ENCODE measurements around the gene RBMS3.
"Not testable (repeated sequence)": the region's sequence is repeated elsewhere in the genome, so short reads cannot be mapped to it uniquely, and the experiment has no call there.

RBMS3 gene

DNA sequence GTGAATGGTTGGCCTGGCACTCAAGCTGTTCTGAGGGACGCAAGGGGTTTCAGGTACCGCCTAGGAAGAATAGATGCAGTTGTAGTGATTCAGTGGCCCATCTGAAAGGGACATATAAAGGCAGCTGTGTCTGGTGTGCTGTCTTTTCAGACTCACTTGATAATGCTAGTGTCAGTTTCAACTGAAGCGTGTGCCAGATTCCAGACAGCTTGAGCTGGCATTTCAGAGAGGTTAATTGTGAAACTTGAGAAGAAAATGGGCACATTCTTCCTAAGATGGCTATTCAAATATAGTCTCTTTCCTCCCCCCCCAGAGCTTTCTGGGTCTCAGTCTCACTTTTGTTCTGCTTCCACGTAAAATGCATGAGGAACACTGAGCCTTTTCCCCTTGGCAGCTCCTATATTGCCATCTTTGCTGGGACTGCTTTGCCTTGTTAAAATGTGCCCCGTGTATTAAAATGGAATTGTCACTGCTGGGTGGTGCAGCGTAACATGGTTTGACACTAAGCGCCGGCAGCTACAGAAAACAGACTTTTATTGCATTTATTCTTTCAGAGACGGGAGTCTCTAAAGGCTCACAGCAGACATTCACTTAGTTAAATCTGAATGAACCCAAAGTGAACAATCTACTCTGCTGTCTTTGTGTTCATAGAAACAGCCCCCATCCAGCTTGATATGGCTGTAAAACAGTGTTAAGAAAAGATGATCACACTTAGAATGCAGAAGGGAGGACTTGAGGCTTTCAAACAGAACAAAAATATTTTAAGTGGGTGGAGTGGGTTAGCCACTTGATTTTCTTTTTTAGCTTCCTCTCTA is 478.7 kb downstream of the RBMS3 start:
- no peak for DNase-seq (ENCODE audit: low read depth in 2 of 3, low spot score in 2 of 3)

DNA sequence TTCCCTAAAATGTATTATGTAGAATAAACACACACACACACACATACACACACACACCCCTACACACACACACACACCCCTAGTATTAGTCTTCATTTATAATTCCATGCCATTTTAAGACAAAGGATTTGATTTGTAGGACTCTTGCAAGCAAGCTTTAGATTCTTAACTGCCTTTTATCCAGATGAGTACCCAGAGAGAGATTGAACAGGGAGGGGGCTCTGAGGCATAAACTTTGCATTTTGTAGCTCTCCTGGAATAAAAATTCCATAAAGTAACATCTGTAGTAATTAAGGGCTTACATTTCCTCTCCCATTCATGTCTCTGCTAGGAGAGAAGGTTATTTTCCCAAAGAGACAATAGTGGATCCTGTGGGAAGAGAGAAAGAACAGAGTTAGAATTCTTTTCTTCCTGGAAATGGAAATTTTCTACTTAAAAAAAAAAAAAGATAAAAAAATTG is 479.4 kb downstream of the RBMS3 start:
- no peak for DNase-seq (ENCODE audit: low read depth in 2 of 3, low spot score in 2 of 3)

DNA sequence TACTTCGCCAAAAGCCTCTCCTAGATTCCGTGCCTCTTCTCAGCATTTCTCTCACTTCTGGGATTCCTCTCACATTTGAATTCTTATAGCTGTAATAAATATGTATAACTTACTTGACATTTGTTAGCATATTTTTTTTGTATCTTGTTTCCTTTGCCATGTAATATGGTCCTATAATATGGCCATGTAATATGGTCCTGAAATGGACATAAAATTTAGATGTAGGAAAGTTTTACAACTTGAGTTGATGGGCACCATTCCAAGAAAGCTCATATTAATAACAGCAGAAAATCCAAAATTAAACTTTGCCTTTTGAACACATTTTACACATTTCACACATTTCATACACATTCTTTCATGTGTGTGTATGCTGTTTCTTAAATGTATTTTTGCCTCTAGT is 480.6 kb downstream of the RBMS3 start:
- DNase-seq (ENCODE audit: low read depth in 2 of 3, low spot score in 2 of 3), result no peak

DNA sequence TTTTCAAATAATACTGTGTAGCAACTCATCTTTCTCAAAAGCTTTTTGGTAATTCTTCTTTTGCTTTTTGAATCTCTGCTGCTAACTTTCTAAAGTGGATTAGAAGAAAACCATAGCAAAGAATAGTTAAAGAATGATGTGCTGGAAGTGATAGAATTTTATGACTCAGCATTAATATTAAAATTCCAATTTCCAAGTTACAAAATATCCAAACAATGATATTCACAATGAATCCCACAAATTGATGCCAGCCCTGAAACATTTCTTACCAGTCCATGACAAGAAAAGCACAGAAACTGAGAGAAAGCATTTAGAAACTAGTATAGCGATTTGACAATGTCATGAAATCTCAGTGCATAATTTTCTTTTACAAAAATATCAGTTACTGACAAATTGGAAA is 482.2 kb downstream of the RBMS3 start:
- no peak for DNase-seq (ENCODE audit: low read depth in 2 of 3, low spot score in 2 of 3)

DNA sequence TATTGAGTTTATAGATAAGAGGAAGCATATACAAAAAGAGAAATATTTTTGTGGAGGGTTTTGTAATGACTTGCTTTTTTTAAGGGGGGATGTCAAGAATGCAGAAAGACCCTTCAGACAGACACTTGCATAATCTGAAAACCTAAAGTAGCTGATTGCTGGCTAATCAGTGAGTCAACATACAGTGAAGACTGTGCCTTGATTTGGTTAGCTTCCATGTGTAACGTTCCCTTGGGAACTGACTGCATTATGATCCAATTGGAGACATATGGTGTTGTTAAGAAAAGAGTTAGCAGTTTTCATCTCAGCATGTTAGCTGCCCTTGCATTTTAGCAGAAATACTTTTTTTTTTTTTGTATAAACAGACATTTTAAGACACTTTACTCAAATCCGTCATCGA is 483.2 kb downstream of the RBMS3 start:
- DNase-seq (ENCODE audit: low read depth in 2 of 3, low spot score in 2 of 3), result no peak

DNA sequence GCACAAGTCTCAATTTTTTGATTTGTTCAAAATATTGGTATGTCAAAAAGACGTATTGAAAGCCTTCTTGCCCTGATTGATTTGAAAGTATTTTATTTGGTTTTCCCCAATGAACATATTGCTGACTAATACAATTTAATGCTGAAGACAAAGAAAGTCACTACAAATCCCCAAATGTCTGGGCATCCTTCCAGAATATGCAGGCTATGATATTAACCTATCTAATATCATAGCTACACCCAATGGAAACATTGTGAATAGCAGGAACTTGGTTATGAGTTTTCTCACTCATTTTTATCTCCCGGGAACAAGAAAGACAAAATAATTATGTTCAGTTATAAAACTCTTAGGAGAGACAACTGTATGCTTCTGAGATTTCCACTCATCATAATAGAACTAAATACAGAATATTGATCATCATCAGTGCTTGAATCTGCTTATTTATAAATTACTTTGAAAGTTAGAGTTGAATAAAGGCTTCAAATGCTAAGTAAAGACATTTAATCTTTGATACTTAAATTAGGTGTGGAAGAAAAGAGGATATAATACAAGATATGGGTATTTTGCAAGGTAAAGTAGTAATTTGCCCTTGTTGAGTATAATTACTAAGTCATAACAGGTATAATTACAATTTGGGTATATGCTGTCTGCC is 483.9 kb downstream of the RBMS3 start:
- no peak for DNase-seq (ENCODE audit: low read depth in 2 of 3, low spot score in 2 of 3)

DNA sequence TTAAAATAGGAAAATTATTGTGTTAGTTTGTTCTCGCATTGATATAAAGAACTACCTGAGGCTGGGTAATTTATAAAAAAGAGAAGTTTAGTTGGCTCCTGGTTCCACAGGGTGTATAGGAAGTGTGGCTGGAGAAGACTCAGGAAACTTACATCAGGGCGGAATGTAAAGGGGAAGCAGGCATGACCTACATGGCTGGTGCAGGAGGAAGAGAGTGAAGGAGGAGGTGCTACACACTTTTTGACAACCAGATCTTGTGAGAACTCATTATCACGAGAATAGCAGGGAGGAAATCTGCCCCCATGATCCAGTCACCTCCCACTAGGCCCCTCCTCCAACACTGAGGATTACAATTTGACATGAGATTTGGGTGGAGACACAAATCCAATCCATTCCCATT is 490.7 kb downstream of the RBMS3 start:
- DNase-seq (ENCODE audit: low read depth in 2 of 3, low spot score in 2 of 3), result no peak

DNA sequence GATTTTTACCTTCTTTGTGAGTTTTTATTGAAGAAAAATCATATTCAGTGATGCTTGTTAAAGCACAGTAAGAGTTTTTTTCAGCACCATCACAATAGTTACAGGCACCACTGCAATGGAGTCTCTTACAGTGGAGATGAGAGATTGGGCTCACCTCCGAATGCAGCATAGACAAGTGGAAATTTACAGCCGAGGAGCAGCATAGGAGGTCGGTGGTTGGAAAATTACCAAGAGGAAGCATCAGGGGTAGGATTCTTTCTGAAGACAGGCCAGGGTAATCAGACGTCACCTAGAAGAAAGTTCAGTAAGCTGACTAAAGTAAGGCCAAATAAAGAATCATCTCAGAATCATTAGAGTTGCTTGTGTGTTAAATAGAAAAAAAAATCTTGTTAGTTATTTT is 491.6 kb downstream of the RBMS3 start:
- no peak for DNase-seq (ENCODE audit: low read depth in 2 of 3, low spot score in 2 of 3)

DNA sequence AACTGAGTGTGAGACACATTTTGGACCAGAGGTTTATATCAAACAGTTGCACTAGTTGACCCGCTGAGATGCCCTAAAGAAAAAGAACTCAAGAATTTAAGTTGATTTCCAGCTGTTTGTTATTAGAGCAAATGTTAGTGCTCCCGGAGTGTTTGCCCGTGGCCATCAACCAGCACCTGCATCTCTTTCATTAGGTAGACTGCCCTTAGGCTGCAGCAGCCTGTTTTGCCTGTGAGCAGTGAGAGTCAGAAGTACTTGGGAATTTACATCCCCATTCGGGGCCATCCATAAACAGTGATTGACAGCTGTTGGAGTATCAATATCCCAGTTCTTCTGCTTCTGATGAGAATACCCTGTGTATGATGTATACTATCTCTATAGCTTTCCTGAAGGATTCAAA is 492.6 kb downstream of the RBMS3 start:
- no peak for DNase-seq (ENCODE audit: low read depth in 2 of 3, low spot score in 2 of 3)

DNA sequence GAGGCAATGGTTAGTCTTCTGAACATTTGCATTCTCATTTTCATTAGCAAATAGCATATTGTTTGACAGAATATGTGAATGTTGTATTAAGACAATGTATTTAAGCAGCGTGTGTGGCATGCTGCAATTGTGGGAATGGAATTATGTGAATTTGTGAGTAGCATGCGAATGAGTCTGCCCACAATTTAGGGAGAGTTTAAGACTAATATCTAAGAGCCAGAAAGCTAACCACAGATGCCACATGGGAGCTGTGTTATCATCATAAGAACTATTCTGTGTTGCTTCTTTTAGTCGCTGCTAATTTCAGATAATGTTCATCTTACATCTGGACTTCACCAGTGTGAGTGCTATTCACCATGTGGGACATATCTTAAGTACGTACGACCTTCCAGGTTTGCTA is 494.5 kb downstream of the RBMS3 start:
- no peak for DNase-seq (ENCODE audit: low read depth in 2 of 3, low spot score in 2 of 3)

DNA sequence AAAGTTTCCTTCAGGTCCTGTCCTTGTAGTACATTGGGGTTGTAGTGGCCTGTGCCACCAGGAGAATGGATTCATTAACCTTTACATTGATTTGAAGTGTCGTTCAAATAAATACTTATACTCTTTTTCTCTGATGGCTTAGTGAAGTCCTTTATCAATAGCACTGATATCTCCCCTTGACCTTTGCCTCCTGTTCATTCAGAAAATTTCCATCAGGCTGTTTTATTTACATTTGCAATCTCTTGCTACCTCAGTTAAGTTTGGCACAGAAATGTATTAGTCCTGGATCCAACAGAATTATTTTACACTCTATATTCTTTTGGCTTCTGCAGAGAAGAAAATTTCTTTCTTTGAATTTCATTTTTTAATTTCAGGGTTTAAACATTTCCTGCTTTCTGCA is 497.0 kb downstream of the RBMS3 start:
- DNase-seq (ENCODE audit: low read depth in 2 of 3, low spot score in 2 of 3), result no peak

DNA sequence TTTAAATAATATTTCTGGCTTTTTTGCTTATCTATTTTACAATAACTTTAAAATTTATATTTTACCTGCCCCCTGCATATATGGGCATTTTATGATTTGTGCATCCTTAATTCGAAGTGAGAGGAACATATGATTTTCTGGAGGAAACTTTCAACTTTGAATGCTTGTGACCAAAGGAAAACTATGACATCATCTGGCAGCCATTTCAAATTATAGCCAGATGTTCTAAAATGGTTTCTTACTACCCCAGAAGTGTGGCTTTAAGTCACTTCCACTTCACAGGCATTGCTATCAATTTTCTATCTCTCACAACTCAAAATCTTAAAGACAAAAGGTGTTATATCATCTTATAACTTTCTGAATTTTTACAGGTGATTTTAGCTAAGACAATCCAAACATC is 508.8 kb downstream of the RBMS3 start:
- no peak for DNase-seq (ENCODE audit: low read depth in 2 of 3, low spot score in 2 of 3)

DNA sequence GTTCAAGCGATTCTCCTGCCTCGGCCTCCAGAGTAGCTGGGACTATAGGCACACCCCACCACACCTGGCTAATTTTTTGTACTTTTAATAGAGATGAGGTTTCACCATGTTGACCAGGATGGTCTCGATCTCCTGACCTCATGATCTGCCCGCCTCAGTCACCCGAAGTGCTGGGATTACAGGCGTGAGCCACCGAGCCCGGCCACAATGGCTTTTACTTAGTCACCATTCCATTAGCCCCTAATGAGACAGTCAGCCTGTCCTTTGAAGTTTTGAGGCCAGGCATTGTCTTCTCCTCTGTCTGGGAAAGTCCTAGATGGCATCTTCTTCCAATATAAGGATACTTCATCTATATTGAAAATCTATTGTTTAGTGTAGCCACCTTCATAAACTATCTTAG is 515.9 kb downstream of the RBMS3 start:
- no peak for DNase-seq (ENCODE audit: low read depth in 2 of 3, low spot score in 2 of 3)

DNA sequence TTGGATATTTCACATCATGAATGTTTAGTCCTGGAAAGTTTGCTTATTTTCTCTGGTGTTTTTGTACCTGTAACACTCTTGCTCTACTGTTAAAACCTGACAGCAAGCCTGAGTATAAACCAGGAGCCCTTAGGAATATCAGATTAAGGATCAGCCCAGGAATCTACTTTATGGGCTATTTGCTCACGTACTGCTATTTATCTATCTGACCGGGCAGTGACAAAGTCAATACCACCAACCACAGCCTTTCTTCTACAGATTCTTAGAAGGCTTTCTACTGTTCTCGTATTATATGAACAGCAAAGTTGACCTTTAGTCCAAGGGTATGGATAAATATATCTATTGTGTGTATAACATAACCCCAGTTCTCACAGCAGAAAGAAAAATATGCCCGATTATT is 521.2 kb downstream of the RBMS3 start:
- DNase-seq (ENCODE audit: low read depth in 2 of 3, low spot score in 2 of 3), result no peak

DNA sequence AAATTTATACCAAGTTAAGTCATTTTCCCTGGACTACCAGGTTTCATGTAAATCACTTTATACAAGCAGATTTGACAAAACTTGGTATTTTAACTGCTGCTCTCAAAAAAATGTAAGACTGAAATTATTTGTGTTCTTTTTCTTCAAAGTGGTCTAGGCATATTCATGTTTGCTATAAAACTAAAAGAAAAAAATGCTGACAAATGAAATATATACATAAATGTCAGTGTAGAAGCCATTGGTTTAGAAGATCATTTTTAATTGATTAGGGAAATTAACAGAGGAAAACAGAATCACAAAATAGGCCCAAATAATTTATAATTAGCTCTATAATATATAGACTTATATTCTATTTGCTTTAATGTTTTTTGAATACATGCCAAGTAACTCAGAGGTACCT is 523.2 kb downstream of the RBMS3 start:
- DNase-seq (ENCODE audit: low read depth in 2 of 3, low spot score in 2 of 3), result no peak

DNA sequence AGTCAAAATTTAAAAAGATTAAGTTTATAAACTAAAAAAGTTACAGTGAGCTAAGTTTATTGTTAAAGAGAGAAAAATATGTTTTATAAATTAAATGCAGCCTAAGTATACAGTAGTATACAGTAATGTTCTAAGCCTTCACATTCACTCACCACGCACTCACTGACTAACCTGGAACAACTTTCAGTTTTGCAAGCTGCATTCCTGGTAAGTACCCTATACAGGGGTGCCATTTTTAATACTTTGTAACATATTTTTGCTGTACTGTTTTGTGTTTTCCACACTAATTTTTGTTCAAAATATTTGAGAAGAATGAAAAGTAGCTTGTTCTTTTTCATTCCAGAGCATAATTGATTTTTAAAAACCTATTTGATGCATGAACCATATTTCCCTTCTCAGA is 524.9 kb downstream of the RBMS3 start:
- DNase-seq (ENCODE audit: low read depth in 2 of 3, low spot score in 2 of 3), result no peak

DNA sequence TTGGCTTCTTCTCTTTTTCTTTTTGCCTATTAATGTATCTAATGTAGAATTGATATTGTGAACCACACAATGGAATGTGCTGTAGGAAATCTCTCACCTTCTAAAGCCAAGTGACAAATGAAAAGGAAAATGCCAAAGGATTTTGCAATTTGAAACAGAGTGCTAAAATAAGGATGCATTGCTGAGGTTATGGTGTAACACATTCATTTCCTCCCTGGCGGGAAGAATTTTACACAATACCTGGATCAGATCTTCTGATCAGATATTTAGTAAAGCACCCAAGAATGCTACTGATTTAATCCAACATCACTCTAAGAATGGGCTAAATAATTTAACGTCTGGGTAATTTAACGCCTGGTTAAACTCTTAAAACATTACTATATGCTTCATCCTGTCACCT is 527.5 kb downstream of the RBMS3 start:
- DNase-seq (ENCODE audit: low read depth in 2 of 3, low spot score in 2 of 3), result not testable (repeated sequence)

DNA sequence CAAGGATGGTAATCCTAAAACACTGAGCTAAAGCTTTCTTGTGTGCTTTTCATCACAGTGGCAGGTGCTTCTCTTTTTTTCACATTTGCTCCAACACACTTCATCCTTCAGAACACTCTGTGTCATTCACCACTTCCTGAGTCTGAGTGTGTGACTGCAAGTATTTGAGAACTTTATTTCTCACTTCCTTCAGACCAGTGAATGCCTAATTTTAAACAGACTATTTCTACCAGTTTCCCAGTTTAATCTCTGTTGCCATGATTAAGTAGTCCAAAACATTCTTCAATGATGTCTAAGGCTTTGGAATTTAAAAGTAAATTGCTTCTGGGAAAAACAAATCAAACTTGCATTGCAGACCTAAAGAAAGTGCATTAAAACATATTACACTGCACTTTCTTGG is 541.2 kb downstream of the RBMS3 start:
- DNase-seq (ENCODE audit: low read depth in 2 of 3, low spot score in 2 of 3), result no peak

DNA sequence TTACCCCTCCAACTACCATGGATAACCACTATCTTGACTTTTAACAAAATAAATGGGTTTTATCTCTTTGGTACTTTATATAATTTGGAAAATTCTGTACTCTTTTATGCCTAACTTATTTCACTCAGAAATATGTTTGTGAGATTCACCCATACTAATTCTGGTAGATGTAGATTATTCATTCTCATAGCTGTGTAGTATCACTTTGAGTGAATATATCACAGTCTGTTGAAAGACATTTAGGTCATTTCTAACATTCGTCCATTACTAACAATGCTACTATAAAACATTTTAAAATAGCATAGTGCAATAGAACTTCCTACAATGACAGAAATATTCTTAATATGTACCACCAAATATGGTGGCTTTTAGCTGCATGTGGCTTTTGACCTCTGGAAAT is 542.4 kb downstream of the RBMS3 start:
- DNase-seq (ENCODE audit: low read depth in 2 of 3, low spot score in 2 of 3), result no peak

DNA sequence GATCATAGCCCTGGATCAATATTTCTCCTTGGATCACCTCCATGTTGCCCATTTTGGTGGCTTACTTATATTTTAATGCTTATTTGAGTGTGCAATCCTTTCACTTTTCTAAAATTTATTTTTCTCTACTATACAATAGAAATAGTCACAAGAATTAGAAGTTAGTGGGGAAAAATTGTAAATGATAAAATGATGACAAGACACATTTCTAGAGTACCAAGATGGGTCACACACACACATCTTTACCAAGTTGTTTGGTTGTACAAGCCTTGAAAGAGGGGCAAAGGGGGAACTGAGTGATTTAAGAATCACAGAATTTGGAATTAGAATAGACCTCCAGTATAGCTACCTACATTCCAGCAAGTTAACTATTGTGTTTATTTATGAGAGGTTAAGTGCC is 545.8 kb downstream of the RBMS3 start:
- DNase-seq (ENCODE audit: low read depth in 2 of 3, low spot score in 2 of 3), result no peak

DNA sequence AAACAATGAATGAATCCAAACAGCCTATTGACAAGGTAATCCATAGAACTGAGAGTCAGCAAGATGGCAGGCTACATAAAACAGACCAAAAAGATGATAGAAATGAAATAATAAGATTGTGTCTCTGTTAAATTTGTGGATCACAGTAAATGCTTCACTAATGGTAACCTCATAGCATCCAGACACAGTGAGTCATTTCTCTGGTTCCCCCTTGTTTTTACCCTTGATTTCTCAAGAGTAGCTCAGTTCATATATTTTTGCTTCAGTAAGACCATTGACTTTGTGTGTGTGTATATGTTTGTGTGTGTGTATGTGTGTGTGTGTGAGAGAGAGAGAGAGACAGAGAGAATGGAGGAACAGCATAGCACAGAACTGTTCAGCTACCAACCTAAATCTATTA is 546.9 kb downstream of the RBMS3 start:
- no peak for DNase-seq (ENCODE audit: low read depth in 2 of 3, low spot score in 2 of 3)

DNA sequence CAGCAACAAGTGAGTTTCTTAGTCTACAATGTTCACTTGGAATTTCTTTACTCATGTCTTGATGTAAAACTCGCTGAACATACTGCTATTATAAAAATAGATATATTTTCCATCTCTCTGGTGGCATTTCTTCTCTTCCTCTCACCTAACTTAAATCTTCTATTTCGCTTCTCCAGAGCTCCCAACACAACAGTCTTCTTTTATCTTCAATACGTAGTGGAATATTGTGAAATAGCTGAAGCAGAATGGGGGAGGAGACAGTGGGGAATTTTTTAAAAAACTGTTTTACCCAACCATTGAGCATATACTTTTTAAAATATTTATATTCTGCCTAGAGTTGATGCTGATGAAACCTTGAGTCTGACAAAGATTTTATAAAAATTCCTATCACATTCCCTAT is 548.5 kb downstream of the RBMS3 start:
- DNase-seq (ENCODE audit: low read depth in 2 of 3, low spot score in 2 of 3), result no peak

DNA sequence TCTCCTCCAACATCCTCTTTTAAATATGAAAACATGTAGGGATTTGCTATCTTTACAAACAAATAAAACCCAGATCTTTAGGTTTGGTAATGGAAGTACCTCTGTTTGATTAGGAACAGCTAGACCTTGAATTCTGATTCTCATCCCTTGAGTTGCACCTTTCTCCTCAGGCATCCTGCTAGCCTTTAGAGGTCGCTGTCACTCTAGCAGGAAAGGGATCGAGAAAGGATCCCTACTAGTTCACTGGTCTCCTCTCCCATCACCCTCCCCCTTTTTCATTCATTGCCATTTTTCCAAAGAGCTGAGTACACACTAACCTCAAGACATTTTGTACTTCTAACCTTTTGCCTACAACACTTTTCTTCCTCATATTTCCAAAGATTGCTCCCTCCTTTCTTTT is 569.8 kb downstream of the RBMS3 start:
- no peak for DNase-seq (ENCODE audit: low read depth in 2 of 3, low spot score in 2 of 3)
